NCI-H748 (cell line): ENCODE measurements around the gene CYSTM1.

Experiments used
- DNase-seq: peaks from one replicate; lab custom pipeline; 2025; ENCODE audit not compliant: unreplicated experiment; lab: John Stamatoyannopoulos, UW

CYSTM1 gene

GRCh38 chr5:140252470-140253126 lies 77.6 kb downstream of the CYSTM1 start:
- no peak for DNase-seq

- DNase-seq: peak; percentile 72
These were observed 79.0 kb downstream of the CYSTM1 start for GRCh38 chr5:140253985-140254384.

- no peak for DNase-seq
These were observed 80.6 kb downstream of the CYSTM1 start for GRCh38 chr5:140255460-140256157.

- DNase-seq: no peak
These were observed 81.7 kb downstream of the CYSTM1 start for GRCh38 chr5:140256726-140257125.

GRCh38 chr5:140258016-140258415 lies 83.0 kb downstream of the CYSTM1 start:
- DNase-seq: no peak

GRCh38 chr5:140258873-140259272 lies 83.9 kb downstream of the CYSTM1 start:
- no peak for DNase-seq

GRCh38 chr5:140259500-140259899 lies 84.5 kb downstream of the CYSTM1 start:
- DNase-seq: no peak

- DNase-seq: no peak
These were observed 85.2 kb downstream of the CYSTM1 start for GRCh38 chr5:140260089-140260656.

- DNase-seq: peak; percentile 73
These were observed 86.6 kb downstream of the CYSTM1 start for GRCh38 chr5:140261403-140262171.

GRCh38 chr5:140262221-140262620 lies 87.2 kb downstream of the CYSTM1 start:
- DNase-seq: no peak

GRCh38 chr5:140262839-140263238 lies 87.9 kb downstream of the CYSTM1 start:
- peak; percentile 53 for DNase-seq

GRCh38 chr5:140265845-140266244 lies 90.9 kb downstream of the CYSTM1 start:
- no peak for DNase-seq

GRCh38 chr5:140266471-140267200 lies 91.6 kb downstream of the CYSTM1 start:
- DNase-seq: no peak

GRCh38 chr5:140267201-140267540 lies 92.2 kb downstream of the CYSTM1 start:
- DNase-seq: no peak

- no peak for DNase-seq
These were observed 92.6 kb downstream of the CYSTM1 start for GRCh38 chr5:140267559-140268018.

- no peak for DNase-seq
These were observed 95.0 kb downstream of the CYSTM1 start for GRCh38 chr5:140270008-140270407.

GRCh38 chr5:140273401-140273877 lies 98.5 kb downstream of the CYSTM1 start:
- DNase-seq: no peak

GRCh38 chr5:140275837-140276236 lies 100.8 kb downstream of the CYSTM1 start:
- no peak for DNase-seq

- no peak for DNase-seq
These were observed 107.3 kb downstream of the CYSTM1 start for GRCh38 chr5:140282266-140282665.

- DNase-seq: no peak
These were observed 109.0 kb downstream of the CYSTM1 start for GRCh38 chr5:140284013-140284412.

- DNase-seq: no peak
These were observed 111.4 kb downstream of the CYSTM1 start for GRCh38 chr5:140286424-140286823.
